Measurements from ENCODE around the gene ZZZ3. TPM values are rescaled to one million over a fixed set of nuclear protein-coding genes. Genes with fewer than 3 reads are reported as not detected.
A peak's percentile ranks its signal among the peaks of the same experiment; 100 is the strongest.

ZZZ3 gene
- total and polyA plus RNA-seq, 2 experiments from 2014 or later = 31.2 to 71.9 TPM

GRCh38 chr1:77687519-77687906 lies 5.1 kb upstream of the ZZZ3 start:
- 39% methylated on average over 11 of the region's 21 CpGs for WGBS (ENCODE audit: low lambda C conversion rate, missing lambda C conversion rate)
- H3K79me2 ChIP-seq = no peaks in the 10 kb centered on the region
- H3K9me2 ChIP-seq (replicated peaks; ENCODE audit: insufficient read depth) = no peaks in the 10 kb centered on the region
- H2AFZ ChIP-seq = peak overlapping the region; percentile 18
- H3K27me3 ChIP-seq = no peaks in the 10 kb centered on the region
- no peaks in the 10 kb centered on the region for H3K9me3 ChIP-seq (ENCODE audit: low read depth)
- peaks cover 8% of the 10 kb centered on the region for H3K4me1 ChIP-seq (ENCODE audit: insufficient read depth)
- peak; percentile 65 for DNase-seq (ENCODE audit: low spot score)
- H3K4me3 ChIP-seq = no peak overlapping the region
- H3K36me3 ChIP-seq (replicated peaks; ENCODE audit: insufficient read depth, low read depth) = no peaks in the 10 kb centered on the region
- no peak overlapping the region for H3K27ac ChIP-seq
- peak overlapping the region; percentile 57 for H3K4me2 ChIP-seq
- H4K20me1 ChIP-seq (ENCODE audit: insufficient read depth, poor library complexity, severe bottlenecking) = no peaks in the 10 kb centered on the region
- no peak for TF ChIP-seq EZH2phosphoT487 (IDR thresholded peaks at IDR 0.05; ENCODE audit: low read depth, severe bottlenecking, unreplicated experiment)
- TF ChIP-seq, protein P1, sequence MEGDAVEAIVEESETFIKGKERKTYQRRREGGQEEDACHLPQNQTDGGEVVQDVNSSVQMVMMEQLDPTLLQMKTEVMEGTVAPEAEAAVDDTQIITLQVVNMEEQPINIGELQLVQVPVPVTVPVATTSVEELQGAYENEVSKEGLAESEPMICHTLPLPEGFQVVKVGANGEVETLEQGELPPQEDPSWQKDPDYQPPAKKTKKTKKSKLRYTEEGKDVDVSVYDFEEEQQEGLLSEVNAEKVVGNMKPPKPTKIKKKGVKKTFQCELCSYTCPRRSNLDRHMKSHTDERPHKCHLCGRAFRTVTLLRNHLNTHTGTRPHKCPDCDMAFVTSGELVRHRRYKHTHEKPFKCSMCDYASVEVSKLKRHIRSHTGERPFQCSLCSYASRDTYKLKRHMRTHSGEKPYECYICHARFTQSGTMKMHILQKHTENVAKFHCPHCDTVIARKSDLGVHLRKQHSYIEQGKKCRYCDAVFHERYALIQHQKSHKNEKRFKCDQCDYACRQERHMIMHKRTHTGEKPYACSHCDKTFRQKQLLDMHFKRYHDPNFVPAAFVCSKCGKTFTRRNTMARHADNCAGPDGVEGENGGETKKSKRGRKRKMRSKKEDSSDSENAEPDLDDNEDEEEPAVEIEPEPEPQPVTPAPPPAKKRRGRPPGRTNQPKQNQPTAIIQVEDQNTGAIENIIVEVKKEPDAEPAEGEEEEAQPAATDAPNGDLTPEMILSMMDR (IDR thresholded peaks at IDR 0.05; ENCODE audit: poor library complexity) = peak; percentile 44

GRCh38 chr1:77686796-77687518 lies 4.5 kb upstream of the ZZZ3 start:
- H3K4me3 ChIP-seq = no peak overlapping the region

DNA sequence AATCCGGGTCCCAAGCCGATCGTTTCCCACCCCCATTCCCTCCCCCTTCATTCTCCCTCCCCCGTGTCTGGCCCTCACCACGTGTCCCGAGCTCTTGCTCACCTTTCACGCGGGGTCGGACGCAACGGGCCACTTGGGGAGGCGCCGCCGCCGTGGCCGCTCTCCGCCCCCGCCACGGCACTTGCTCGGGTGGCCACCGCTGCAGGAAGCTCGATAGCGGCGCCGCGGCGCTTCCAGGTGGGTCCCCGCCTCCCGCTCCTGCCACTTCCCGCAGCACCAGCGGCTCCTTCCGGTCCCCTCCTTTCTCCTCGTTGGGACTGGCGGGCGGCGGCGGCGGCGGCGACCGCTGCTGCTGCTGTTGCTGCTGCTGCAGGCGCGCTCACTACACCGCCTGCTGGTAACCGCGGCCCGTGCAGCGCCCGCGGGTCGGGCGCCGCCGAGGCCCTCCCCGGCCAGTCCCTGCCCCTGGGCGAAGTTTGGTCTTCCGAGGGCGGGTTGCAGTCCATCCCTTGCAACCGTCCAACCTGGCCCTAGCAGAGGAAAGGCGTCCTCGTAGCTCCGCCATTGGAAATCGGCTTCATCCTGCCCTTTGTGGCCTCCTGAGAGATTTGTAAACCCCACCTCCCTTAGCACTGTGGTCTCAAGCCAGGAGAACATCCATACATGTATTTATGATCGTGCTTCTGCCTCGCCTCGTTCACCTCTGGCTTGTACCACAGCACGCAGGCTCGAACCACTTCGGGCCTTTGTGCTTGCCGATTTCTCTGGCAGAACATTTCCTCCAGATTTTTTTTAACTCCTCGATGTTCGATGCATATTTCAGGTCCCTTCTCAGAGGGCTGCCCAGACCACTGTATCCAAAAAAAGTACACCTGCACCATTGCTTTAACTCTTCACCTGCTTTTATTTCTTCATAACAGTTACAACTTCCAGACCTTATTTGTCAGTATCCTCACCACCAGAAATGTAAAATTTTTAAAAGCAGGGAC lies 996 bp upstream of the ZZZ3 start:
- TF ChIP-seq, protein P1 (IDR thresholded peaks at IDR 0.05; ENCODE audit: poor library complexity) = peak; percentile 76
- no peak for TF ChIP-seq EZH2 (IDR thresholded peaks at IDR 0.05; ENCODE audit: borderline replicate concordance)
- WGBS (ENCODE audit: low lambda C conversion rate, missing lambda C conversion rate) = 2% methylated on average over 68 of the region's 72 CpGs
- Histone ChIP-seq H3K9me2 (replicated peaks; ENCODE audit: insufficient read depth) (no peaks in the 10 kb centered on the region), H3K4me3 (peak overlapping the region; percentile 80), H3K4me2 (peak overlapping the region; percentile 90), H3K27me3 (no peaks in the 10 kb centered on the region), H3K79me2 (peaks cover 37% of the 10 kb centered on the region), H4K20me1 (ENCODE audit: insufficient read depth, poor library complexity, severe bottlenecking) (peaks cover 26% of the 10 kb centered on the region), H3K27ac (peak overlapping the region; percentile 96), H2AFZ (peak overlapping the region; percentile 93), H3K9me3 (ENCODE audit: low read depth) (no peaks in the 10 kb centered on the region), H3K36me3 (replicated peaks; ENCODE audit: insufficient read depth, low read depth) (no peaks in the 10 kb centered on the region), H3K4me1 (ENCODE audit: insufficient read depth) (peaks cover 25% of the 10 kb centered on the region)
- DNase-seq (ENCODE audit: low spot score) = peak; percentile 97

More at GRCh38 chr1:77686796-77687518, 4.5 kb upstream of the ZZZ3 start:
- TF ChIP-seq EZH2phosphoT487 (IDR thresholded peaks at IDR 0.05; ENCODE audit: low read depth, severe bottlenecking, unreplicated experiment) (no peak), EZH2 (IDR thresholded peaks at IDR 0.05; ENCODE audit: borderline replicate concordance) (no peak)
- TF ChIP-seq, protein P1 (IDR thresholded peaks at IDR 0.05; ENCODE audit: poor library complexity) = no peak
- Histone ChIP-seq H3K27me3 (no peaks in the 10 kb centered on the region), H3K4me2 (peak overlapping the region; percentile 57), H3K79me2 (peaks cover 3% of the 10 kb centered on the region), H3K4me1 (ENCODE audit: insufficient read depth) (peaks cover 8% of the 10 kb centered on the region), H4K20me1 (ENCODE audit: insufficient read depth, poor library complexity, severe bottlenecking) (no peaks in the 10 kb centered on the region), H3K9me3 (ENCODE audit: low read depth) (no peaks in the 10 kb centered on the region), H3K9me2 (replicated peaks; ENCODE audit: insufficient read depth) (no peaks in the 10 kb centered on the region), H3K36me3 (replicated peaks; ENCODE audit: insufficient read depth, low read depth) (no peaks in the 10 kb centered on the region), H3K27ac (no peak overlapping the region), H2AFZ (peak overlapping the region; percentile 18)
- peak; percentile 16 for DNase-seq (ENCODE audit: low spot score)
- 90% methylated on average over 24 of the region's 33 CpGs for WGBS (ENCODE audit: low lambda C conversion rate, missing lambda C conversion rate)

Data from hepatocyte (in vitro differentiated cells).